BJ (cell line): ENCODE measurements around the gene FLG2. TPM values are rescaled to one million over a fixed set of nuclear protein-coding genes. Genes with fewer than 3 reads are reported as not detected.
A peak's percentile ranks its signal among the peaks of the same experiment; 100 is the strongest.

ENCODE experiments used
- CTCF ChIA-PET: fragments of 350-600 bp; formaldehyde crosslinking; extraction: SDS; loops from one replicate; lab custom pipeline; 2021; ENCODE audit warnings: antibody characterized with exemption, inconsistent platforms; lab: Yijun Ruan, JAX
- POLR2A ChIA-PET: fragments of 300-600 bp; sonication (Branson Sonifier 250); formaldehyde crosslinking; extraction: SDS; loops from one replicate; lab custom pipeline; 2021; ENCODE audit warnings: antibody characterized with exemption; lab: Charles Lee
- DNase-seq: peaks from one replicate; pipeline ENCODE4 v3.0.0-alpha.2; 2011; ENCODE audit warnings: low read depth
- H3K27me3 ChIP-seq: 2 replicates; pipeline ENCODE4 v1.6.0; 2011; ENCODE audit warnings: low read length; ENCODE audit not compliant: control insufficient read depth, insufficient read depth
- H3K36me3 ChIP-seq: 2 replicates; pipeline ENCODE4 v1.5.1; 2011; ENCODE audit warnings: low read length; ENCODE audit not compliant: control insufficient read depth, insufficient read depth
- H3K4me3 ChIP-seq: 2 replicates; pipeline ENCODE4 v1.5.1; 2011; ENCODE audit warnings: low read depth, mild to moderate bottlenecking, control low read depth, low read length
- CTCF ChIP-seq: IDR thresholded peaks from 2 replicates; pipeline ENCODE4 v1.5.1; 2011; ENCODE audit warnings: low read depth, mild to moderate bottlenecking, control low read depth, inconsistent platforms, low read length, moderate library complexity; ENCODE audit not compliant: insufficient read depth
- polyA plus RNA-seq: library from polyadenylated mRNA; depleted of rRNA; stranded (reverse); fragments of >200 nt; gene quantifications from 2 replicates; pipeline ENCODE4 v1.2.3, GENCODE V29; 2011

The FLG2 gene
- polyA plus RNA-seq, 1 experiment, result not detected

- no peak for TF ChIP-seq CTCF
- ChIA-PET CTCF (interaction anchor here (0.5 to 0.8 kb wide), 2 partner anchors 86 to 95 kb away, joined by 3 read pairs; no protein-coding TSS in a partner anchor), POLR2A (no interaction called here)
- H3K4me3 ChIP-seq, result no peak overlapping the region
- H3K36me3 ChIP-seq, result no peaks in the 10 kb centered on the region
- H3K27me3 ChIP-seq, result no peaks in the 10 kb centered on the region
- no peak for DNase-seq
These were observed 12.9 kb upstream of the FLG2 start for GRCh38 chr1:152372672-152373071.

GRCh38 chr1:152367436-152367835, 7.6 kb upstream of the FLG2 start:
- Histone ChIP-seq H3K36me3 (no peaks in the 10 kb centered on the region), H3K27me3 (no peaks in the 10 kb centered on the region), H3K4me3 (no peak overlapping the region)
- CTCF ChIA-PET, result interaction anchor here (1.0 kb wide), 1 partner anchor 73 kb away, joined by 4 read pairs; no protein-coding TSS in a partner anchor
- TF ChIP-seq CTCF, result no peak
- POLR2A ChIA-PET, result no interaction called here
- no peak for DNase-seq

- TF ChIP-seq CTCF, result no peak
- ChIA-PET CTCF (interaction anchor here (1.0 to 2.8 kb wide), 4 partner anchors 9 to 168 kb away, joined by 3 to 20 read pairs (median 4); no protein-coding TSS in a partner anchor), POLR2A (no interaction called here)
- no peak overlapping the region for H3K4me3 ChIP-seq
- no peaks in the 10 kb centered on the region for H3K27me3 ChIP-seq
- DNase-seq, result no peak
- no peaks in the 10 kb centered on the region for H3K36me3 ChIP-seq
These were observed 3.1 kb downstream of the FLG2 start for GRCh38 chr1:152356736-152357135.

- CTCF ChIA-PET, result no interaction called here
- TF ChIP-seq CTCF, result no peak
- POLR2A ChIA-PET, result no interaction called here
These were observed 10.2 kb downstream of the FLG2 start for GRCh38 chr1:152349611-152350010.

GRCh38 chr1:152348447-152348846, 11.4 kb downstream of the FLG2 start:
- POLR2A ChIA-PET, result no interaction called here
- no peaks in the 10 kb centered on the region for H3K36me3 ChIP-seq
- no peak overlapping the region for H3K4me3 ChIP-seq
- H3K27me3 ChIP-seq, result no peaks in the 10 kb centered on the region
- CTCF ChIA-PET, result interaction anchor here (1.2 to 2.6 kb wide), 10 partner anchors 8 to 163 kb away, joined by 3 to 20 read pairs (median 6); partner anchors contain the start of gene FLG2
- peak; percentile 14; the same call in 1 of the 2 replicates for TF ChIP-seq CTCF
- DNase-seq, result no peak

More at GRCh38 chr1:152349611-152350010, 10.2 kb downstream of the FLG2 start:
- H3K4me3 ChIP-seq, result no peak overlapping the region
- H3K27me3 ChIP-seq, result no peaks in the 10 kb centered on the region
- DNase-seq, result no peak
- no peaks in the 10 kb centered on the region for H3K36me3 ChIP-seq
